C1 segment of cervical spinal cord (tissue), 14 donors: ENCODE data around the gene PPOX.

Experiments
- DNase-seq, 14 donors: peaks; one replicate each; lab custom pipeline; 2025; lab: John Stamatoyannopoulos, UW

The PPOX gene

DNA sequence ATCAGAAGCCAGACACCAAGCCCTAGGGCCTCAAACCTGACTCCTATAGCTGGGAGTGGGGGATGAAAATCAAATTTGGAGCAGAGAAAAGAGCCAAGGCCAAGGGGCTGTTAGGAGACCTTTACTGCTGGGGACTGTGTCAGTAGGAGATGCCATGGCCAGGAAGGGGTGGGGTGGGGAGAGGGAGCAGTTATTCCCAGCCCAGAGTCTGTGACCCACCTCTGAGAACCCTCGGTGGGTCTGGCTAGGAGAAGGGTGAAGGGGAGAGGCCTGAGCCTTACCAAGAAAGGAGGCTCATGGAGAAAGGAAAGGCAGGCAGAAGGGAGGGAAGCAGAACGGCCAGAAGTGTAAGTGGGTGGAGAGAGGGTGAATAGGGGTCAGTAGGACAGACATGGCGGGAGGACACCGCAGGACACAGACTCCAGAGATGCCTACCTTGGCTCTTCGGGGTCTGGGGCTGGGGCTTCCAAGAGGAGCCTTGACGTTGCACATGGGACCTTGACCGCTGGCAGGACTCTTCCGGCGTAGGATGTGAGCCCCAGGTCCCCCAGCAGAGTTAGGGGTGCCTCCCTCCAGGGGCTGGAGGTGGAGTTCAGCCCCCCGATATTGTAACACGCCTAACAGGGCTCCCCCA lies 31.5 kb downstream of the PPOX start:
- peak in 2 of 14 donors; percentile 21 to 38 for DNase-seq

DNA sequence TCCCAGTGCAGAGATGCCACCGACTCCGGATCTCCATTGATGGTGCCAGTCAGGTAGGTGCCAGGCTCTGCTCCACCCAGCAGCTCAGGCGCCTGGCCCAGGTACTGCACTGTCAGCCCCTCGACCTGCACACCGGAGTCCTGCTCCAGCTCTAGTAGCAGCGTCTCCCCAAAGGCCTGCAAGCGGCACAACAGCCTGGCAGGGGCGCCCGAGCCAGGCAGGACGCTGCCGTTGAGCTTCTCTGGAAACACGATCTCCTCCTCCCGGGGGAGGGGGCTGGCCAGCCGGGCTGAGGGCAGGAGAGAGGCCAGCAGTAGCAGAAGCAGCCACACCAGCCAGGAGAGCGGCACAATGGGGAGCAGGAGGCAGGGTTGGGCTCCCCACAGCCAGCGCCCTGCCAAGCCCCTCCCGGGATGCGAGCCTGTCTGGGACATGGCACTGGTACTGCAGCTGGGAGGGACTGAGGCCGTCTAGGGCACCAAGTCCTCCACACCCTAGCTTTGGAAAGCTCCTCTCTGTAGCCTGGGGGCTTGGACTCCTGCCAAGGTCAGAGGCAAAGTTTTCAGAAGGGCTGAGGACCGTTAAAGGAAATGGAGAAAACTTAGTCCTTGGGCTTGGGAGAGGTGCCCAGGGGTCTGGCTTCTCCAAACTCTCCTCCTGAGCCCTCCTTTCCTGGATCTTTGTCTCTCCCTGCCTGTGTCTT lies 32.1 kb downstream of the PPOX start:
- peak in 9 of 14 donors; percentile 27 to 73 (median 54) for DNase-seq

DNA sequence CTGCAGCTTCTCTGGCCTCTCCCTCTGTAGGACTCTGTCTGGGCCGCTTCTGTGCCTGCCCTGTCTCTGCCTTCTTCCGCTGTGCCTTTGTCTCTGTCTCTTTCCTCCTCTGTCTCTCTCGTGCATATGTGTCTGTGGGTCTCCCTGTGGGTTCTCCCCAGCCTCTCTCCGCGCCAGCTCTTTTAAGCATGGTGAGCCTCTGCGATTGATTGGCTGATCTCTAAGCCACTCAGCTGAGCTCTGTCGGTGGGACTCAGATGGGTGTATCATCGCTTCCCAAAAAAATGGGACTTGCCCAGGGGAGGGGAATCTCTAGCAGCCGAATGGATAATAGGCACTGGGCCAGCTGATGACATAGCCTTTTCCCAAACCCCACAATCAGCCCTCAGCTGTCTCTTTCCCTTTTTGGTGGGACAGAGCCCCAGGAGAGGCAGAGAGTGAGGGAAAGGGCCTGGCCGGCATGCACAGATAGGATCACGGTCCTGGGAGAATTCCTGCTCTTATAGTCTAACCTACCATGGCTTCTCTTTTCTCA lies 32.7 kb downstream of the PPOX start, which contains the start of gene ADAMTS4:
Gene ADAMTS4, minus strand, starts transcription at position 158 of the 535 bp plus-strand sequence. CDS start 427 bp downstream, outside the sequence.
- peak in 12 of 14 donors; percentile 13 to 85 (median 73) for DNase-seq

DNA sequence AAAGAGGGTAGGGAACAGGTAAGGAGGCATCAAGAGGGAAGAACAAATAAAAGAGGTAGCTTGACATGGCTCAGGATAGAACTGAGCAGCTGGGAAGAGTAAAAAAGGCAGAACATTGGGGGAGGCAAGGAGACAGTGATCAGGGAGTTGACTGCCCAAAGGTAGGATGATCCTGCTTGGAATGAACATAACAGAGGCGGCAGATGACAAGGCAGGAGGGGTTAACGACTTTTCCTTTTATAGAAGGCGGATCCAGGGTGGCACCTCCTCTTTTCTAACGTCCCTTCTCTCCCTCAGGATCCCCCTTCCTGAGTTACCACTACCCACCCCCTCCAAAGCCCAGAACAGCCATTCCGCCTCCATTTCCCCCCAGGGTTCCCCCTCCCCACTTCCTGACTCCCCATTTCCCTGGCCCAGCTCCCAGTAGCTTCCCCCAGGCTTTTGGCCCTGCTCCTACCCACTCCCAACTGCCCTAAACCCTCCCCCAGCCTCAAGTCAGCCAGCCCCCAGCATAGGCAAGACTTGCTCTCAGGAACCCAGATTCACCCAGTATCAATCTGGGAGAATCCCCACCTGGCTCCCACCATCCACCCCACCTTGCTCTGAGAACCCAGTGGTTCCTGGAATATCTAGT lies 33.4 kb downstream of the PPOX start:
- DNase-seq = peak in 5 of 14 donors; percentile 33 to 72 (median 40)

DNA sequence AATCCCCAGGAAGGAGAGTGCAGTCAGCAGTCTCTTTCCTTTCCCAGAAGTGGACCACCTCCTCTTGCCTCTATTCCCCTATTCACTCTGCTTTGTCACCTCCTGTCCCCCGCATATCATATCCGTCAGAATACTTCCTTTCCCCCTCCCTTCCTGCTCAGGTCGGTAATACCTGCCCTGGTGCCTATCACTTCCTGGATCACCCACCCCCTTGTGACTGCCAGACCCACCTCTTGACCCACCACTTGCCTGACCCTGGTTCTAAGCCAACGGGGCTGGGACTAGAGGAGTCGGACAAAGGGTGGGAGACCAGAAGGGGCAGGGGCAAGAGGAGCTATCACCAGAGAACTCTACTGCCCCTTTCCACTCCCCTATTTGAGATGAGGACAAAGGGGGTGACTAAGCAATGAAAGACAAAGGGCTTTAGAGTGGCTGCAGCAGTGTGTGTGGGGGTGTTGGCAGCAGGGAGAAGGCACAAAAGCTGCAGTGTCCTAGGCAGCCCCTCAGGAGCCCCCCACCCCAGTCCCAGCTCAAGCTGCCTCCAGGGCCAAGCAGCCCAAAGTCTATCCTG lies 34.3 kb downstream of the PPOX start:
- peak in 12 of 14 donors; percentile 6 to 90 (median 71) for DNase-seq

DNA sequence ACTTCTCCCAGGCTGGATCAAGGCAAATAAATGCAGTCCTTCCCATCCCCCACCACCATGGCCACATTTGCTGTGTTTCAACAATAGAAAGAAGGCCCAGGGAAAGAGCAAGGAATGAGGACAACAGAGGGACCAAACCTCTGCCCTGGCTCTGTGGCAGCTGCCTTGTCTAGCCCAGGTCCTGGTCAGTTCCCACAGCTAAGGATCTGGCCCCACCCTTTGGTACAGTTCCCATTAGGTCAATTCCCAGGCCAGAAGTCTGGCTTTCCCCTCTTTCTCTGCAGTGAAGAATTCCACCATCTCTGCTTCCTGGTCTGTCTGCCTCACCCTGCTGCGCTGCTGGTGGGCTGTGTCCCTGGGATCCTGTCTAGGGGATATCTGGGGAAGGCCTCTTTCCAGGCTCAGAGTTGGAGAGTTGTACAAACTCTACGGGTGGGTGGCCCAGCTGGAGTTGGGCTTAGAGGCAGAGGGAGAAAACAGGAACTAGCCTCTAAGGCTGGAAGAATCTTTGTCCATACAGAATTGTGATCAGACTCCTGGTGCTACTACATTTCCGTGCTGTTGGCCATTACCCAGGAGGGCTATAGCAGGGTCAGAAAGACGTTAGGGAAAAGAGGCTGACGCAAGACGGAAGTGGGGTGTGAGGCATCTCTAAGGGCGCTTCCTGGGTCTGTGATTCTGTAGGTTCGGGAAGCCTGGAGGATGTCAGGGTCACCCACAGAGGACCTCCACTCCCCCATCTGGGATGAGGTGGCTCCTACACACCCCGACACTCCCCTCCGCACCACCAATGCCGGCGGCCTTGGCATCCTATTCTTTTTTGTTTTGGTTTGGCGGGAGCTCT lies 35.0 kb downstream of the PPOX start:
- peak in 8 of 14 donors; percentile 57 to 76 (median 66) for DNase-seq

DNA sequence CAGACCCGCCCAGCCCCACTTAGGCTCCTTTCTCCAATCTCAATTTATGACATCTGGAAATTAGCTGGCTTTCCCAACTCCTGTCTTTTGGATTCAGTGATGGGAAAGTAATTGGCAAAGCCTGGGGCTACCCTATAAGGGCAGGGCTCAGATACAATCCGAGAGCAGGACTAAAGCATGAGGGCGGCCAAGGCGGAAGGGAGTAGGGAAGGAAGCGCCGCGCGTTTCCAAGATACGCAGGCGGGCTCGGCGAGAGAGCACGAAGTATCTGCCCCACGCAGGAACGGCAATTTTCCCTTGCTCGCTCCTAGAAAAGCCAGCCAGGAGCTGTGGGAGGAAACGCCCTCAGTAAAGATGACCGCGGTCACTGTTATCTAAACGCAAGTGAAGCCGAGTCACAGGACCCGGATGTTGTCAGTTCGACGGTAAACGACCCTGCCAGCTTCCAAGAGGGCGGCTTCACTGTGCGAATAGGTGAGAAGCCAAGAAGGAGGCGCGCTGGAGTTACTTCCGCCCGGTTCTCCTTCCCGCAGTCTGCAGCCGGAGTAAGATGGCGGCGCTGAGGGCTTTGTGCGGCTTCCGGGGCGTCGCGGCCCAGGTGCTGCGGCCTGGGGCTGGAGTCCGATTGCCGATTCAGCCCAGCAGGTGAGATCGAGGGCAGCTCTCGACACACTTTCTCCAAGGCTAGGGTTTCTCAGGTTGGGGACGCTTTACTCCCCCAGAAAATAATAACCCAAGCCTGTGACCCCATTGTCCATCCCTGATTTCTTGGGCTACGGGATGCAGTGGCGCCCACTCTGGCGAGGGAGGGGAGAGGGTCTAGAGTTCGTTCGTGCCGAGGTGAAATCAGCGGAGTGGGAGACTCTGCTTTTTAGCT lies 35.8 kb downstream of the PPOX start, which contains the start of gene NDUFS2:
Gene NDUFS2, plus strand, starts transcription at position 532 of the 877 bp plus-strand sequence. Its CDS starts 19 bp downstream, at position 551.
- peak; percentile 75 to 98 (median 94) for DNase-seq

DNA sequence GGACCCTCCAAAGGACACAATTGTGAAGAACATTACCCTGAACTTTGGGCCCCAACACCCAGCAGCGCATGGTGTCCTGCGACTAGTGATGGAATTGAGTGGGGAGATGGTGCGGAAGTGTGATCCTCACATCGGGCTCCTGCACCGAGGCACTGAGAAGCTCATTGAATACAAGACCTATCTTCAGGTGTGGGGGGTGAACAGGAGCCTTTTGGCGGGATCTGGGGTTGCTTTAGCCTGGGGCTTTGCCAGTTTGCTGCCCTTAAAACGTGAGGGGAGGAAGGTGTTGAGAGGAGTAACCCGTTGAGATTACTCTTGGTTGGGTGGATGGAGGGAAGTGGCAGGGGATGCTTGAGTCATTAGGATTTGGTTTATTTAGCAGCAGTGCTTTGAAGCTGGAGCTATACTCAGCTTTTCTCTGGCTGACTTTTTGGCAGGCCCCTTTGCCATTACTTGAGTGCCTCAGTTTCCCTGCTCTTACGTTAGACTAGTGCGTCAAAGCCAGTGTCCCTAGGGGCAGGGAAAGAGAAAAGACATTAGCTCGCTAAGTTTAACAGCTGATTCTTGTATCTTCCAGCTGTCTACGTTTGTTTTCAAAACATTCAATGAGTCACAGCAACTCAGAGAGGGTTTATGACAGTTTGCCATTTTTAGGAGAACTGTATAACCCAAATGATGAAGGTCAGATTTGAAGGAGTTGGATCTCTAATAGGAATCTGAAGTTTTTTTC lies 40.4 kb downstream of the PPOX start:
- no peak for DNase-seq

DNA sequence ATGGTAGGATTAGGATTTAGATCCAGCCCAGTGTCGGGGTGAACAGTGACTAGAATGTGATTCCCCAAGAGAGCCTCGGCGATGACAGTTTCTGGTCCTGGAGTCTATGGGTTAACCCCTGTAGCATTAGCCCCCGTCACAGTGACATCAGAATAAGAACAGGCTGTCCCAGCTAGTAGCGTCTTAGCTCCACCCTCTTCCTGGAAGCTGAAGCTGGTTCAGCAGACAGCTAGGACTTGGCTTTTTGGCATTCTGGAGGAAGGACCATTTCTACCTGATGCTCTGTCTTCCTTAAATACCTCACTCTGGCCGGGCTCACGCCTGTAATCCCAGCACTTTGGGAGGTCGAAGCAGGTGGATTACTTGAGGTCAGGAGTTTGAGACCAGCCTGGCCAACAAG lies 40.9 kb downstream of the PPOX start:
- no peak for DNase-seq

DNA sequence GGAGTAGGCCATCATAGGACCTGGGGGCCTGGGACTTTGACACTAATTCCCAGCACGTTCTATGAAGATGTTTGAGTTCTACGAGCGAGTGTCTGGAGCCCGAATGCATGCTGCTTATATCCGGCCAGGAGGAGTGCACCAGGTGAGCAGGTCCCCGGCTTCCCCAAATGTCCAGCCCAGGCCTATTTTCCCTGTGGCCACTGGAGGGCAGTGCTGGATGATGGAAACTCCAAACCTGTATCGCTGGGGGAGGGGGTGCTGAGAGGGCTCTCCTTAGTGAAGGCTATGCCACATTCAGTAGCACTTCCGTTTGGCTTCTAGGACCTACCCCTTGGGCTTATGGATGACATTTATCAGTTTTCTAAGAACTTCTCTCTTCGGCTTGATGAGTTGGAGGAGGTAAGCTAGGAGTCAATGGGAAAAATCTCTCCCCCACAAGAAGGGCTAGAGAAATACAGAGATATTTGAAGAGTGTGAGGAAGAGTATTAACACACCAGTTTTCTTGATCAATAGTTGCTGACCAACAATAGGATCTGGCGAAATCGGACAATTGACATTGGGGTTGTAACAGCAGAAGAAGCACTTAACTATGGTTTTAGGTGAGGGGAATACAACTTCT lies 43.7 kb downstream of the PPOX start:
- DNase-seq = peak in 11 of 14 donors; percentile 11 to 69 (median 38)

DNA sequence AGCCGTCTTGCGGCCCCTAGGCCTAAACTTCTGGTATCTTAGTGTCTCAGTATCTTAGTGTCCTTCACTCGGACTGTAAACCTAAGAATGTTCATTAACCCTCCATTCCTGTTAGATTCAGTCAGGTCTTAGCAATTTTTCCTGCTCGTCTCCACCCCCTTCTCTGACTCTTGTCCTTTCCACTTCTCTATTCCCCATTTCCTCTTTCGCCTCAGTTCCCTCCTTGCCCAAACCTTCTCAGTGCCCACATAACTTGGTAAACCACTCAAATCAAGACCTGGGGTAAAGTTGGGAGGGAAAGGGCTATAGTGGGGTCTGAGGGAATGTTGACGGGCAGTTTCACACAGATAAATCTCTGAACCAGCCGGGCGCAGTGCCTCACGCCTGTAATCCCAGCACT lies 48.1 kb downstream of the PPOX start:
- no peak for DNase-seq

DNA sequence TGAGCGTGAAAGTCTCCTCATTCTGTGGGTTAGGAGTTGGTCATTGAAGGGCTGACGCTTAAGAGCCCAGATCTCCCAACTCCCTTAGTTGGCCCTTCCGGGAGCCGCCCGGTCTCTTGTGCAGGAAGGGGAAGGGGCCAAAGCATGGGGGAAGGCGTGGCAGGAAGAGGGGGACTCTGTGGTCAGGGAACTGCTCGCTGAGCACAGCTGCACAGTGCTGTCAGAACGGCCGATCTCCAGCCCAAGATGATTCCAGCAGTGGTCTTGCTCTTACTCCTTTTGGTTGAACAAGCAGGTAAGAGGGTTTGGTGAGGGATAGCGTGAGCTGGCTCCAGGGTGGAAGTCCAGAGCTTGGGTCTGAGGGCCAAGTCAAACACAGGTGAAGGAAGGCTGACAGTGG lies 48.9 kb downstream of the PPOX start, which contains the start of gene FCER1G:
Gene FCER1G, plus strand, starts transcription at position 220 of the 400 bp plus-strand sequence. Its CDS starts 27 bp downstream, at position 247.
- DNase-seq = peak in 6 of 14 donors; percentile 10 to 36 (median 23)

DNA sequence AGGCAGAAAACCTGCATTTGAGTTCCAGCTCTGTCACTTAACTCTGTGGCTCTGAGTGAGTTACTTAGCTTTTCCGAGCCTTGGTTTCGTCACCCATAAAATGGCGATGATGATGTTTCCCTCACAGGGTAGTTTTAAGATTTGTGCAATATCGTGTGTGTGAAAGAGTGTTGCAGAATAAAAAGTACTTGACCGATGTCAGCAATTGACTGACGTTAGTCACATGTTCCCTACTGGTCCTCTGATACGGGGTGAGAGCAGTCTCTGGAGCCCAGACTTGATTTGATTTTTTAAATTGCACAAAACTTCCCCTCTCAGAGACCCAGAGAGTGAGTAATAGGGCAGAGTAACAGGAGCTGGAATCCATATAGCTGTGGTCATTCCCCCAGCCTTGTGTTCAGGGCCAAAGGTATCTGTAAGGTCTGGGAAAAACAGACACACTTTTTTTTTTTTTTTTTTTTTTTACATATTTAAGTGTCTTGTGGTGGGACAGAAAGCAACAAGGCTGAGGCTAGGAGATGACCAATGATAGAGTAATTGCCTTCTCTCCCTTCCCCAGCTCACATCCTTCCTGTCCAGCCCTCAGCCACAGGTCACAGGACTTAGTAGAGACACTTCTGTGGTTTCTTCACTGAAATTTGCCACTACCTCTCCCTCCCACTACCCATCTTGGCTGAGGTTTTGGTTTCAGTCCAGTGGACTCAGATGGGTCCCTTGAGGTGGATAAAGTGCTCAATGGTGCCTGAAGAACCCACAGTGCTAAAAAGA lies 50.9 kb downstream of the PPOX start:
- DNase-seq = peak in 3 of 14 donors; percentile 9 to 15 (median 15)

DNA sequence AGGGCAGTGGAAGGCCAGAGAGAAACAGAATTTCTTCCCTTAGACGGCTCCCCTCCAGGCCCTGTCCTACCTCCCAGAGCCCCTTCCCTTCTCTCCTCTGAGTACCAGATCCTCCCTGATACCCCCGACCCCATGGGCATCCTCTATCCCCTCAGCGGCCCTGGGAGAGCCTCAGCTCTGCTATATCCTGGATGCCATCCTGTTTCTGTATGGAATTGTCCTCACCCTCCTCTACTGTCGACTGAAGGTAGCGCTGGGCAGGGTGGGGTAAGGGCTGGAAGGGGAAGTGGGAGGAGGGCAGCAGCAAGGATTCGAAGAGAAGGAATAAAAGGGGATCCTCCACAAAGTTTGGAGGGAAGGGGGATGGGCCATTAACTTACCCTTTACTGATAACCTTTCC lies 51.6 kb downstream of the PPOX start:
- no peak for DNase-seq

DNA sequence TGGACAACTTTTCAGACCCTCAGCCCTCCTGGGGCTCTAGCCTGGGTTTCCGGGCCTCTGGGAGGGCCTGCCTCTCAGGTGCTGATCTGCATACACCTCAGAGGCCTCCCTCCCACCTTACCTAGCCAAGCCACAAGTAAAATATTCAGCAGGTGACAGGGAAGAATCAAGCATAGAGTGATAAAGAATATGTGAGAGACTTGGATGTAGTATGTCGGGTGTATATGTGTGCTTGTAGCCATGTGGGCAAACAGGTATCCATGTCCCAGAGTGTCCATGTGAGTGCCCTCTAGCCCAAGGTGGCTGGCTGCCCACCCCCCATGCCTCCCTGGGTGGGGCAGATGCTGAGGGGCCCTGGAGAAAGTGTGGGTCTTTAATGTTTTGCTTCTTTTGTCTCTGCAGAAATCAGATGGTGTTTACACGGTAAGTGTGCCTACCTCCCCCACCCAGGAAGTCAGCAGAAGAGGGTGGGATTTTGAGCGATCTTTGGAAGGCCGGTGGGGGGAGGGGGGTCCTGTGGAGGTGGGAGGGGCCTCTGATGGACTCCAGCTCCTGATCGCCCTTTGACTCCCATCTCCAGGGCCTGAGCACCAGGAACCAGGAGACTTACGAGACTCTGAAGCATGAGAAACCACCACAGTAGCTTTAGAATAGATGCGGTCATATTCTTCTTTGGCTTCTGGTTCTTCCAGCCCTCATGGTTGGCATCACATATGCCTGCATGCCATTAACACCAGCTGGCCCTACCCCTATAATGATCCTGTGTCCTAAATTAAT lies 52.3 kb downstream of the PPOX start:
- no peak for DNase-seq

DNA sequence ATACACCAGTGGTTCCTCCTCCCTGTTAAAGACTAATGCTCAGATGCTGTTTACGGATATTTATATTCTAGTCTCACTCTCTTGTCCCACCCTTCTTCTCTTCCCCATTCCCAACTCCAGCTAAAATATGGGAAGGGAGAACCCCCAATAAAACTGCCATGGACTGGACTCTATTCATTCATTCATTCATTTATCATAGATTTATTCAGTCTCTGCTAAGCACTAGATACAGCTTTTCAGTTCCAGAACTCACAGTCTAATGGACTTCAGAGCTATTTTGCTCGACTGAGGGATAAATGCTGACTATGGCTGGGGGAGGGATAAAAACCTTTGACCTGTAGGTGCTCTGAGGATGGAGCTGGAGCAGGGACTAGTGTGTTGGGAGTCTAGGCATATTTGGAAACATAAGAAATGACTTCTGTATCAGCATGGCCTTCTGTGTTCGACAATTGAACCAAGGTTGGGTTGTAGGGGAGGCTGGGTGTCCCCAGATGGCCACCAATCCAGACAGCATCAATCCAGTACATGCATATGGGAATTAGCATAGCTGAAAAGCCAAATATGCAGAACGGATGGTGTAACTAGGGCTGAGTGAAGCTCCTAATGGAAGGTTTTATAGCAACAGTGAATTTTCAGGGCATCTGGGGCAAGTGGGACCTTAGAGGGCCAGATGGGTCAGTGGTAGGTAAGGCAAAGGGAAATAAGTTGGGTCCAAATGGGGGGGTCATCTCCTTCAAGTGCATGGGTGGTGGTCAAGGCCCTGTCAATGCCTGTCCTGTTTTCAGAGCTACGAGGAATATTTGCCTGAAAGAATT lies 53.1 kb downstream of the PPOX start:
- no peak for DNase-seq
